IPS-NIHi7 (cell line): ENCODE results near the gene FBXL4.

Source experiments
- DNase-seq: peaks from one replicate; pipeline ENCODE4 v3.0.0; 2012; ENCODE audit warnings: mixed read lengths; ENCODE audit errors: extremely low spot score

The FBXL4 gene

DNA sequence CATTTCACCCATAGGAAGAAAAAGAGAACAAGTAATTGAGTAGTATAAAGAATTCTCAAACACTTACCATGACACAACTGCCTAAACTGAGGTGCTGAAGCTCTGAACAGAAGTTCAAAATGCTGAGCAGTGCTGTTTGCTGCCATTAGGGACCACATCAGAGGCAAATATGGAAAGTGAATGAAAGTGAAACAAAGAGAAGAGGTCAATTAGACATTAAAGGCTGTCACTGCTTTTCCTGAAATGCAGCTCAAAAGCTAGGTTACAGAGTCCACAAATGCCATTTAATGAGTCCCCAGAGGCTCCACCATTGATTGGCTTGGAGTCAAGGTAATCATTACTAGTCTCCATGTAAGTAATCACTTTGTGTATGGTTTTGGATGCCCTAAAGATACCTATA lies 67.3 kb downstream of the FBXL4 start:
- DNase-seq: no peak

DNA sequence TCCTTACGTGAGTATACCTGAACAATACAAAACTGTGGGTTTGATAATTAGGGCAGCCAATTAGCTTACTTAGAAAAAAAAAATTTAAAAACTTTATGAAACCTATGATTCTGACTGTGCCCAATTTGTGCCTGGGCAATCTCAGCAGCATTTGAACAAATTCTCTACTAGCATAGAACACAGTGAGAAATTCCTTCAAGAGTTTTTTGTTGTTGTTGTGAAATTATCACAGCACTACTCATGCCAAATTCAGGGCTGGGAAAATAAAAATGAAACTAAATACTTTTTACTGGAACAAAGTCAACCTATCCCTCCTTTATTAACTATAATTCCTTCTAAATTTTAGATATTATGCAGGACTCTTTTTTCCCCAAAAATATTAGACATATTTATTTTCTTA lies 70.5 kb downstream of the FBXL4 start:
- DNase-seq: no peak

DNA sequence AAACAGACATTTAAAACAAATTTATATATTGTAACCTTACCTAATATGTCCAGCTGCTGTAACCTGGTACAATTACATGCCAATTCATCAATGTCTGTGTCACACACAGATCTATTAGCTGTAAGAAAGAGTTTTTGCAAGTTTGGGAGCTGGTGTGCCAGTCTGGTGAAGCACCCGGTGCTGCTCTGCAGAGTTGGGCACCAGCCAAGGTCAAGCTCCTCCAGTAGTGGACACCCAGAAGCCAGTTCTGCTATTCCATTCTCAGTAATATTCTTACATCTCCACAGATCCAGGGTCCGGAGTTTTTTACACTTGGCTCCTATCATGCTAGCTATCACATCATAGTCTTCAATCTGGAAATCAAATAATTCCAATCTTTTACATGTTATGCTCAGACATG lies 72.4 kb downstream of the FBXL4 start:
- DNase-seq: no peak

DNA sequence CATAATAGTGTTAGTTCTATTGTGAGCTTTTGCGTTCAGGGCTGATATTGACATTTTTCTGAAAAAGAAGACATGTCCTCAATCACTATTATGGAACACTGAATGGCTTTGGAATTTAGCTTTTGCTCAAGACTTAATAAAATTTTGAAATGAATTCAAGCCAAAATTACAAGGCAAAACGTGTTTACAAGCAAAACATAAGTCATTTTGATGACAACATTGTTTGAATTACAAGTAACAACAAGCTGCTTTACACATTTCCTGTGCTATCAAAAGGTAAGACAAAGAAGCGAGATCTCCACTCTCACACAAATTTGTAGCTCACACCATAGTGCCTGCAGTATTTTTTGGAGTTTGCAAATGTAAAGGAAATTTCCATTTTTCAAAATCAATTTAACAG lies 75.9 kb downstream of the FBXL4 start:
- no peak for DNase-seq

DNA sequence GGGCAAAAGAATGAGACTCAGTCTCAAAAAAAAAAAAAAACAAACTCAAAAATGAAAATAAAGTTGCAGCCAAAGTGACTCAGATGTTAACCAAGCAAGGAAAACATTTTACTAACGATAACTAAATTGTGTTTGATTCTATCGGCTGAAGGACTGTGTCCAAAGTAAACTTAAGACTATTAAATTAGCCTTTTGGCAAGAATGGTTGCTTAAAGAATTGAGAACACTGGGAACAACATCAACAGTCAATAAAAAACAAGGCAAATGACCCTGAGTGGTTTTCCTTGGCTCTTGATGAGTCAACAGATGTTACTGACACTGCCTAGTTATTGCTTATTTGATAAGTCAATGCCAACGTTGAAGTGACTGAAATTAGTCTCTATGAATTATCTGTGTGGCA lies 76.7 kb downstream of the FBXL4 start:
- no peak for DNase-seq

DNA sequence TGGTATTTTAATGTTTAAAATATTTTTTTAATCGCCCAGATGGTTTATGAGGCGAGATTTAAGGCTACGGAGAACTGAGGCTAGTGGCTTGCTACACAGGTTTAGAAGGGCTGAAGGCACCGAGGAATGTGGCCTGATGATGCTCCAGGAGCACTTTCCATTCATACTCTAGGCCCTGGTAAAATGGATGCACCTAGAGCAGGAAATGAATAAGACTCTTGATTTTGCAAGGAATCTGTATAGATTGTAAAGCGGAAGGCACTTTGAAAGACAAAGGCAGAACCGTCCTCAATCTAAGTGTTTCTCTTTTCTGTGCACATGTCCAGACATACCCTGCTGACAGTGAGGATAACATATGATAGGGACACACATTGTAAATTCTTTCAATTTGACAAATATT lies 83.2 kb downstream of the FBXL4 start:
- no peak for DNase-seq

DNA sequence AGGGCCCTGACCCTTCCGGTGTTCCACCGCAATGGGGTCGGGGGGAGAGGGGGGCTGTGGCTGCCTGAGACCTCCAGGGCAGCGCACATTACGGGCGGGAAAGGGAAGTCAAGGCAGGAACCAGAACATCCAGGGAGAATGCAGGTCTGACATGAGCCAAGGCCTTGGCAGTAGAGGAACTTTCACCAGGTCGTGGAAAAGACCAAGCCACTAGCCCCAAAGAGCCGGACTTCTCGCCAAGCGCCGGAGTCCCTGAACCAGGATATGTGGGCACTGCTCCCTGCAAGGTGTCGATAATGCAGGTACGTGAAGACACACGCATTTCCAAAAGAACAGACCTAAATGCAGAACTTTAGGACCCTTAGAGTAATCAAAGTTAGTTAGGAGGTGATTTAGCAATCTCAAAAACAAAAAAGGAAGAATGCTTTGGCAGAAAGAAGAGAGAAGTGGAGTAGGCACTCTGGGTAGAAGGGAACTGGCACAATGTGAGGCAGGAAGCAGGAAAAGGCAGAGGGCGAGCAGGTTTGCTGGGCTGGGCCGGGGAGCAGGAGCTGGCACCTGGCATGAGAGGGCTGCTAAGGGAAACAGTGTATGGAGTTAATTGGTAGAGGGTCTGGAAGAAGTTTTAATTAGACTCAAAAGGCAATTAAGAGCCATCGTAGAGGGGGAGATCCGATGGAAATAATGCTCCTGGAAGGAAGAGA lies 99.1 kb downstream of the FBXL4 start:
- DNase-seq: no peak

DNA sequence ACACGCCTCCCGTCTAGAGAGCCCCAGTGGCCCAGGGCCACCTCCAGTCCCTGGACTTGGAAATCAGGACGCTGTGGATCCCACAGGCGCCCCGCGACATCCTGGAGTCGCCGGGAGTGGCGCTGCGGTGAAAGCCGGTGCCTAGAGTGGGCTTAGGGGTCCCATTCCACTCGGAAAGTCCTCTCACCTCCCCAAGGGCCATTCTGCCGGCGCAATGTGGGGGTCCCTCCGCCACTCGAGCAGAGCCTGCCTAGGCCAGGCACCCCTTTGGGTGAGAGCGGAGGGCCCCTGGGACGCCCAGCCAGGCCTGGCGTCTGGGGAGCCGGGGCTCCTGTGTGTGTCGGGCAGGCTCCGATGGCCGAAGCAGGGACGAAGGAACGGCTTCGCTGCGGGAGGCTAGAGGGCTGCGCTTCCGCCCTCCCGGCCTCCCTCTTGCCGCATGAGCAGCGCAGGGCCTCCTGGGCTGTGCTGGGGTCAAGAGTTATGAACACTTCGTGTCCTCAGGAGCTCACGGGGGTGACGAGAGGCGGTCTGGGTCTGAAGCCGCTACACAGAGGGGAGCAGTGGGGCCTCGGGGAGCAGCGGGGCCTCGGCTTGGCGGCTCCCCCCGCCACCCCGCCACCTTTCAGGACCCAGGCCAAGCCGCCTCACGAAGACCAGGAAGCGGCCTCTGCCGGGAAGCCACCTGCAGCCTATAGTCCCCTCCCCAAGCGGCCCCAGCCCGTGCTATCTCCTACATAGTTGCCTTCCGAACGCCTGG lies 99.8 kb downstream of the FBXL4 start:
- DNase-seq: no peak

DNA sequence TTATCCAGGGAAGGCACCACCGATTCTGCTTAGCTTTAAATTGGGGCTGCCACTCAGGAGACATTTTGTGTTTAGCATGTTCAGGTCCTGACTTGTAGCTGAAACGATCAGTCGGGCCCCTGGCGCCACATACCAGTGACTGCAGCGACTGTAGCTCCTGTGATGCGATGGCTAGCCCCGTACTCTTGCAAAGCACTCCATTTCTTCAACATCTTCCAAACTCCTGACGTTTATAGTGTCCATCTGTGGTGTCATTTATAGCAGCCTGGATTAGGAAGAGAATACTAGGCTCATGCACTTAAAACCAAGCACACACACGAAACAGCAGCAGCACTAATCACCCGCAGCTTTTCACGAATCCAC lies 100.3 kb downstream of the FBXL4 start:
- DNase-seq: no peak

DNA sequence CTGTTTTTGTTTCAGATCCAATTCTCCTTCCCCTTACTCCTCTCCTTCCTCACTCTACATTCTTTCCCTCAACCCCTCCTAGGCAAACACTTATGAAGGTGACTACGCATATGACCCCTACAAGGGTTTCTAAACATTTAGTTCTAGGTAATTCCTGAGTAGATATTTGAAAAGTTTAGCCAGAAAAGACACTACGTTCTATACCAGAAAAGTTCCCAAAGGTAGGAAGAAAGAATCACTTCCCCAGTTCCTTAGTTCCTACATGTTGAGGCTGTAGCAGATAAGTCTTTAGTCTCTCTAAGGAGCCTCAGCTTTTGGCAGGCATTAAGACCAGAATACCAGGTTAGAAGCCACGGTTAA lies 101.7 kb downstream of the FBXL4 start:
- no peak for DNase-seq

DNA sequence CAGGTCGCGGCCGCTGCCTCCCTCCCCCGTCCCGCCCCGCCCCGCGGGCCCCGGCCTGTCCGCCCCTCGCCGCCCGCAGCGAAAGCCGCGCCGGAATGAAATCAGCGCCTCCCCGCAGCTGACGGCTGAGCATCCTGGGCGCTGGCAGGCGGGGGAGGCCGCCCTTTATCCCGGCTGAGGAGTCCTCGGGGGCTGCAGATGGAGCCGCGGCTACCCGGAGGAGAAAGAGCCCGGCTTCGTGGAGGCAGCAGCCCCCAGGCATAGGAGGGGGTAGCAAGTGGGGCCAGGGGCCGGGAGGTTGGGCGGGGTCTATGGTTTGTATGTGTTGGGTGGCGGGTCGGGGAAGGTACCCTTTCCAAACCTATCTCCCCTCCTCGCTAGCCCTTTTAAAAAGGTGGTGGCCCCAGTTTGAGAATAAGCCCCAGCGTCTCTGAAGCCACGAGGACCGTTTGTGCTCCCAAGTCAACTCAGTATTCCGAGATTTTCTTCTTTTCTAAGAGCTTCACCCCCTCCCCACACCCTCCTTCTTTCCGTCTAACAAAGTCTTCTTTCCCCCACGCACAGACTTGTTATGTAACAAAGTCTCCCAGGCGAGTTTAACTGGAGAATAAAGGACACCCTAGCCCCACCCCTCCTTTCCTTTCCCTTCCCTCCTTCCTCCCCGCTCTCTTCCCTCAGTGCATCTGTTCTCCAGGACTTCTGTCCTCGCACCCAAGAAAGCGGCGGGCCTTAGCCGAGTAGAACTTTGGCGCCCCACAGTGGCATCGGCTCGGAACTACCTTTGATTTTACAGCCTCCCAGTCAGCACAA lies 102.3 kb downstream of the FBXL4 start:
- peak; percentile 82 for DNase-seq

DNA sequence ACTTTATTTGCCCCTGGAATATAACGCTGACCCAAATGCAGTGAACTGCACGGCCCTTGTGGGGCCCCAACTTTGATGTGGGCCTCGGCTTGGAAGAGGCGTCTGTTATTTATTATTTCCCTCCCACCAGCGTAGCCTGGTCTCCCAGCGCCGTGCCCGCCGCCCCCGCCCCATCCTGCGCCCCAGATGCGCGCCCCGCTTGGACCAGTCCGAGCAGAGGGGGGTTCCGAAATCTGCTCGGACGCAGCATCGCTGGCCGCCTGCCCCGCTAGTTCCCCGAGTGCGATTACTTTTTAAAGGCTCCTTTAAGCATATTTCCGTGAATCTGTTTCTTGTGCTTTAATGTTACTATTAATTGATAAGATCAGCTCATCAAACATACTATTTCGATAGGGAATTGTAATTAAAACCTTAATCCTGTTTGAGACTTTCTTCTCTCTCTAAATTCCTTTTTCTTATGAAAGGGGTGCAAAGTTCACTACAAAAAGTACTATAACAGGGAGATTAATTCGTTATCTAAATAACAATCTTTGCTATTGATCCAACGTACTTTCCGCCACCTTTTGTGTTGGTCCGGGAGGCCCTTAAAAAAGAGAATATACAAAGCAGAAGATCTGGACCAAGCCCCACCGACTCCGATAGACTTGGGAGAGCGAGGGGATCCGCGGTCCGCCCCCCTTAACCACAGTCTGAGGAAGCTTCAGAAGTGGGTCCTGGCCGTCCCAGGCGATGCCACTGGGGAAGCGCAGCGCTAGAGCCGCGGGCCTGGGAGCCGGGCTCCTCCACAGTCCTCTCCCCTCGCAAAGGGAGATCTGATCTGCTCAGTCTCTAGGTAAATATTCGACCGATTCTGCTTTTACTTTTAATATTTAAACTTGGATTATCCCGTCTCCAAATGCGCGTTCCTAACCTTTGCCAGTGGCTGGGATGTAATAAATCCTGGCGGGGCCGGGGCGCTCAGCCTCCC lies 103.2 kb downstream of the FBXL4 start:
- DNase-seq: no peak

DNA sequence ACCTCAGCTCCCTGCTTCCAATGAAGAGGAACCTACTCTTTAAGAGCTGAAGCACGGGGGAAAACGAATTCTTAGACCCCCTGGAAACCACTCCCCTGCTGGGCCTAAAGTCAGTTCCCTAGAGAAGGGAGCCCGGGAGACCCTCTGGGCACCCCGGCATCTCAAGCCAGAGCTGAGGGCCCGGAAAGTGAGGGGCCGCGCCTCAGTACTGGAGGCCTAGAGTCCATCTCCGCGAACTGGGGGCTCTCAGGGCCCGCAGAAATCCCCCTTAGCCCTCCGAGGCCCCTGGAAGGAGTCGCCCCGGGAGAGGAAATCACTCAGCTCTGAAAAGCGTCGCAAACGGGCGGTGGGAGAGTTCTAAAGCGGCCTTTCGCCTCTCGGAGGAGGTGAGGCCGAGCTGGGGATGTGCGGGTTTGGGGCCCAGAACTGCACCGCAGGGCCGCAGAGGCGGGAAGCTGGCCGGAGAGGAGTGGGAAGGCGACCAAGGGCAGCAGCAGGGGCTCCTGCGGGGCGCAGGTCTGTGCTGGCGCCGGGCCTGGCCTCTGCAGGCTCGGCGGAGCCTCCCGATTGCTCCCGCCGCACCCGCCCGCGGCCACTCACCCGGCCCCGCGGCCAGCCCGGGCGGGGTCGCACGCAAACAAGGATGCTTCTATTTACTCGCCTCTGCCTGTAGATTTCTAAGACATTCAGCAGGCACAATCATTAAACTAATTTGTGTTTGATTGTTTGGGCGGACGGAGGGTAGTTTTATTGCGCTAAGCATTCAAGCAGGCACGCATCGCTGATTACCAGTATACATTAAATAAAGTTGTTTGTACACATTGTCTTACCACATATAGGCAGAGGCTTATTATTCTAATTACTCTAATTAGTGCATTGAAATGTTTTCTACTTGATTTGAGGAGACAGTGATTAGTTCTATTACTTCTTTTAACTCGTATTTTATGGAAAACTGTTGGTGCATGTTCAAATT lies 104.2 kb downstream of the FBXL4 start:
- DNase-seq: no peak

DNA sequence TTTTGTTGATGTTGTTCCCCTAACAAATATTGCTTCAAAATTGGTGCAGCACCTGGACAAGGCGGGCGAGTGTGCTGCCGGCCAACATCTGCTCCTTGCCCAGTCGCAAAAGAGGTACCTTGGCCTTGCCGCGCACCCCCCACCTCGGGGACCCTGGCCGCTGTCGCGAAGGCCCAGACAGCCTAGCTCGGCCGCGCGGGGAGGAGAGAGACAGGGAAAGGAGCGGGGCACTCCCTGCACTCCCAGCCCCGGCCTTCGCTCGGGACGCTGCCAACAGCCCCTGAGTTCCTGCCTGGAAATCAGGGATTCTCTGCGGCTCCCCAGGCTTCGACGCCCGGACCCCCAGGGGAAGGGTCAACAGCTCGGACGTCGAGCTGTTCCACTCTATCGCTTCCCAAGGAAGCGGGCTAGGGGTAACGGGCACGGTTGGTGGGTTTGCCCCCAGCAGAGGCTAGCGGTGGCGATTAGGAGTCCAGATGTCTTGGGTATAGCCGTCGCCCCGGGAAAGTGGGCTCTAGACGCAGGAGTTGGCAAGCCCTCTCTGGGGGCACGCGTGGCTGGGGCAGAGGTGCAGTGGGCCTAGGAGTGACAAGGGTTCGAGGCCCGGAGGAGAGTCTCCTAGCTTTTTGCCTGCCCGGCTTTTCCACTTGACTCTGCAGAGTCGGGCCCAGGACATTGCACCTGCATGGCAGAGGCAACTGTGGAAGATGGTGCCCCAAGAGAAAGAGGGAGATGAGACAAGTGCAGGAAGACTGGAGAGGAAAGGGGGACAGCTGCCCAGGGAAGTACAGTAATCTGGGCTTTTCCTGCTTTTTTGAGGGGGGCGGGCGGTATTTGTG lies 105.2 kb downstream of the FBXL4 start:
- no peak for DNase-seq

DNA sequence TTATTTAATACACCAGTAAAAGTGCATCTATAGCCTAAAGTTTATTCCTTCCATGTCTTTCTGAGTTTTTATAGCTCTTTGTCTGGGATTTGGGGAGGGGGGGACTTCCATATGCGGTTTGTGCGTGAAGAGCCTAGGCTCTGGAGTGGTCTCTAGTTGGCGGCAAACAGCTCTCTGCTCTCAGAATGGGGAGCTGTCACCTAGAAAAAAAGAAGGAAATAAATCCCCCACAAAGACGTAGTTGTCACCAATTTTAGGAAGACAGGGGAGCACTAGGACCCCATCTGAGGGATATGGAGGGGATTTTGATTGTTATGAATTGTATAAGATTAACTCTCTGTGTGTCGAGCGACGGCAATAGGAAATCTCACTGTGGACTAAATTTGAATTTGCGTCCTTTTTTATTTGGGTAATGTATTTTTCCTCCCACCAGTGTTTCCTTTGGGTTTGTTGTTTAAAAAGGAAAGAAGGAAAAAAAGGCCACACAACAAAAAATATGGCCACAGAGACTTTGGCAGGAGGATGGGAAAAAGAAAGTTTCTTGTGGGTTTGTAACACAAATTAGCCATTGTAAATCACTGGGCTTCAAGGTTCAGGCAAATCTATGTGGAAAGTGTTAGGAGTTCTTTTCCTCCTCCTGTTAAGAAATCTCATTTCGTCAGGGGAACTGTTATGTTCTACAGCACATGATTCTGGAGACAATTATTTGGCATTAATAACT lies 106.0 kb downstream of the FBXL4 start:
- no peak for DNase-seq

DNA sequence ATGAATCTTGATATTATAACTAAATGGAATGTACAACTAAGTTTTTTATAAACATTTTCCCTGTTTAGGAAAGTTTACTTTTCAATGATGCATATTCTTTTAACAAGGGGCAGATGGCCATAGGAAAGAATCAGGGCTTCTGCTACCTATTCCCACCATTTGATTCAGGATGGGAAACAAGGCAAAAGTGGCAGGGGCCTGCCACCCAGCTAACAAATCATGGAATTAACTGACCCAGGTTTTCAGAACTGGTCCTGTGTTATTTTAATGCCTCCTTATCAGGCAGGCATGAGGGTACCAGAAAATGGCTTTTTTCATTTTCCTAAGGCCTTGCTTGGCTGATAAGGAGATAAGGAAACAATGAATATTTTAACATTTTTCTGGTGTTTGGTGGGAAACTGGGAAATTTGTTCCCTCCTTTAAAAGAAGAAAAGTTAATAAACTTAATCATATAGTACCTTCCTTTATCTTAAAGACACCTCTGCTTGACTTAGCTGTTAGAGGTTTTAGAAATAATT lies 106.7 kb downstream of the FBXL4 start:
- no peak for DNase-seq

DNA sequence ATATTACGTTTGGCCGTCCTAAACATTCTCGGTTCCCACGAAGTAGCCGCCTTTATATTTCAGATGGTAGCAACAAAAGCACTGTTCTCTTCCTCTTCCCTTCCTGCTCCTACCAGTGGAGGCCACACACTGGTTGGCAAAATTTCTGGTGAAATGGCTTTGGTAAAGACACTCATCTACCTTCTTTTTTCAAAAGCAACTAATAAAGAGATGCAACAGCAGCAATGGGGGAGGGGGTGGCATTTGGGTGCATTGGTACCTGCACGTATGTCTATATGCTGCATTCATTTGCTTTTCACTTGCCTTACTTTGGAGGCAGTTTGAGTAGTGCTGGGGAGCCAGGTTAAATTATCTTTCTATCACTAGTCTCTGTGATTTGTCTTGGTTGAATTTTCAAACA lies 107.4 kb downstream of the FBXL4 start:
- DNase-seq: no peak

DNA sequence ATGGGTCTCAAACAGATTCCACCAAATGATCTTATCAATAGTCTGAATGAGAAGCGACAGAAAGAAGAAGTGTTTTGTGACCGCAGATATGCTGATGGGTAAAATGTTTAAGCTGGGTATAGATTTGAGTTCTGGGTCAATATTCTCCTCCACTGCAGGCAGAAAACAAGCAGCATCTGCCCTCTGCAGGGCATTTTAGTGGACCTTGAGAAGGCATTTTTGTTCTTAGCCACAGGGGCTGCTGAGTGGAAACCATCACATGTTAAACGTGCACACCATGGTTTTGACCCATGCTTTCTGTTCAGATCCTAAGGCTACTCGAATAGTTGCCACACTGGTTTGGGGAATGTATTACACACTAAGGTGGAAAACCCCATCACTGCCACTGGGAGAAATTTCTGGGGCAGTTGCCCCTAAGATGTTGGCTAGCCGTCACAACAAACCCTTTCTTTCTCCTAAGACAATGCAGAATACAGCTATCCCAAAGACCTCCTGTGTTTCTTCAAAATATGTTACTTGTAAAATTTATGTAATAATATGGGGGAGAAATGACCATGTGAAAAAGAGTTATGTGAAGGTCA lies 107.9 kb downstream of the FBXL4 start:
- DNase-seq: no peak
